ENCODE data around the gene DNAI7. TPM values are rescaled to one million over a fixed set of nuclear protein-coding genes. Genes with fewer than 3 reads are reported as not detected.

The DNAI7 gene
- total and polyA plus RNA-seq, 9 donors: 0.65 to 9.5 (median 2.1) TPM

GRCh38 chr12:25207411-25207810 is 12.5 kb upstream of the DNAI7 start:
- TF ChIP-seq POLR2A (IDR thresholded peaks at IDR 0.05) (no peak), EP300 (IDR thresholded peaks at IDR 0.05) (no peak), CTCF (IDR thresholded peaks at IDR 0.05) (no peak)
- Histone ChIP-seq H3K27ac (no peak overlapping the region), H3K4me3 (no peak overlapping the region), H3K9me3 (no peaks in the 10 kb centered on the region), H3K36me3 (no peaks in the 10 kb centered on the region), H3K4me1 (ENCODE audit: insufficient read depth) (peaks cover 1% of the 10 kb centered on the region), H3K27me3 (no peaks in the 10 kb centered on the region)
- no peak for DNase-seq
- WGBS, 3 donors: 98 to 99% (median 98%) methylated on average over 6 of the region's 6 CpGs
- intact Hi-C loops (cut with DNase I): no loop called here

GRCh38 chr12:25202137-25202536 is 7.2 kb upstream of the DNAI7 start:
- Histone ChIP-seq H3K27ac (no peak overlapping the region), H3K27me3 (no peaks in the 10 kb centered on the region), H3K4me1 (ENCODE audit: insufficient read depth) (peaks cover 1% of the 10 kb centered on the region), H3K36me3 (no peaks in the 10 kb centered on the region), H3K9me3 (no peaks in the 10 kb centered on the region), H3K4me3 (no peak overlapping the region)
- 92 to 94% (median 94%) methylated on average over 2 of the region's 2 CpGs for WGBS, 3 donors
- DNase-seq: no peak
- intact Hi-C loops (cut with DNase I): loop anchor here in 1 of 4 donors (5.0 kb wide), 1 partner anchor 50 kb away; the partner anchor contains the start of gene KRAS
- TF ChIP-seq EP300 (IDR thresholded peaks at IDR 0.05) (no peak), CTCF (IDR thresholded peaks at IDR 0.05) (no peak), POLR2A (IDR thresholded peaks at IDR 0.05) (no peak)

- no peak overlapping the region for H3K27ac ChIP-seq
- no peaks in the 10 kb centered on the region for H3K27me3 ChIP-seq
- WGBS, 3 donors: 88 to 92% (median 92%) methylated on average over 1 of the region's 1 CpG
- H3K36me3 ChIP-seq: no peaks in the 10 kb centered on the region
- DNase-seq: no peak
- TF ChIP-seq POLR2A (IDR thresholded peaks at IDR 0.05) (no peak), EP300 (IDR thresholded peaks at IDR 0.05) (no peak), CTCF (IDR thresholded peaks at IDR 0.05) (no peak)
- intact Hi-C loops (cut with DNase I): loop anchor here in 1 of 4 donors (5.0 kb wide), 1 partner anchor 52 kb away; the partner anchor contains the start of gene KRAS
- no peak overlapping the region for H3K4me3 ChIP-seq
- no peaks in the 10 kb centered on the region for H3K9me3 ChIP-seq
- H3K4me1 ChIP-seq (ENCODE audit: insufficient read depth): peaks cover 1% of the 10 kb centered on the region
Observed at GRCh38 chr12:25200703-25201102, 5.7 kb upstream of the DNAI7 start.

DNA sequence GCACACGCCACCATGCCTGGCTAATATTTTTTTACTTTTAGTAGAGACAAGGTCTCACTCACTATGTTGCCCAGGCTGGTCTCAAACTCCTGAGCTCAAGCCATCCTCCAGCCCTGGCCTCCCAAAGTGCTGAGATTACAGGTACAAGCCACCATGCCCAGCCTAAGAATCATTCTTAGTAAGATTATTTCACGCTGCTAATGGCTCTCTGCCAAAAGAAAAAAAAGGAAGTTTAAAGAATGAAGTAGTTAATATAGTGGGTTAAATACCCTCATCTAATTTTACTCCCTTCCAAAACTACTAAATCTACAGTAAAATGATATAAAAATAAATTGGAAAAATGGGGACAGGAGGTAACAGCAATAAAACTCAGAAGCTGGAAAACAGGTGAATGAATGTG is 2.6 kb upstream of the DNAI7 start:
- WGBS, 3 donors: 68 to 80% (median 78%) methylated on average over 2 of the region's 2 CpGs
- H3K4me3 ChIP-seq: no peak overlapping the region
- H3K27me3 ChIP-seq: no peaks in the 10 kb centered on the region
- H3K4me1 ChIP-seq (ENCODE audit: insufficient read depth): no peaks in the 10 kb centered on the region
- no peaks in the 10 kb centered on the region for H3K9me3 ChIP-seq
- no peak overlapping the region for H3K27ac ChIP-seq
- no peak for DNase-seq
- no peaks in the 10 kb centered on the region for H3K36me3 ChIP-seq
- intact Hi-C loops (cut with DNase I): no loop called here
- no peak for TF ChIP-seq CTCF (IDR thresholded peaks at IDR 0.05)
- no peak for TF ChIP-seq POLR2A (IDR thresholded peaks at IDR 0.05)
- TF ChIP-seq EP300 (IDR thresholded peaks at IDR 0.05): no peak
